ENCODE data around the gene GLRX5.
"Not testable (repeated sequence)": the region's sequence is repeated elsewhere in the genome, so short reads cannot be mapped to it uniquely, and the experiment has no call there.

Gene GLRX5

GRCh38 chr14:95561001-95561412 is 26.2 kb downstream of the GLRX5 start:
- DNase-seq, result peak; percentile 87

- no peak for DNase-seq
Measured at GRCh38 chr14:95562892-95563685, 28.2 kb downstream of the GLRX5 start.

- DNase-seq, result no peak
Measured at GRCh38 chr14:95564060-95564459, 29.2 kb downstream of the GLRX5 start.

GRCh38 chr14:95569440-95569839 is 34.6 kb downstream of the GLRX5 start:
- DNase-seq, result no peak

- no peak for DNase-seq
Measured at GRCh38 chr14:95573313-95573712, 38.5 kb downstream of the GLRX5 start.

- no peak for DNase-seq
Measured at GRCh38 chr14:95575840-95576473, 41.1 kb downstream of the GLRX5 start.

- no peak for DNase-seq
Measured at GRCh38 chr14:95577067-95577800, 42.4 kb downstream of the GLRX5 start.

- DNase-seq, result no peak
Measured at GRCh38 chr14:95577870-95578269, 43.0 kb downstream of the GLRX5 start.

- not testable (repeated sequence) for DNase-seq
Measured at GRCh38 chr14:95583836-95584617, 49.2 kb downstream of the GLRX5 start.

GRCh38 chr14:95585953-95586620 is 51.2 kb downstream of the GLRX5 start:
- no peak for DNase-seq

- not testable (repeated sequence) for DNase-seq
Measured at GRCh38 chr14:95591182-95591581, 56.3 kb downstream of the GLRX5 start.
